T follicular helper cell (primary cell): ENCODE data around the gene PHKB.
"Not testable (repeated sequence)": the region's sequence is repeated elsewhere in the genome, so short reads cannot be mapped to it uniquely, and the experiment has no call there.

Source experiments
- DNase-seq: peaks from one replicate; pipeline ENCODE4 v3.0.0-alpha.2; 2020; ENCODE audit warnings: low read depth

The PHKB gene

DNA sequence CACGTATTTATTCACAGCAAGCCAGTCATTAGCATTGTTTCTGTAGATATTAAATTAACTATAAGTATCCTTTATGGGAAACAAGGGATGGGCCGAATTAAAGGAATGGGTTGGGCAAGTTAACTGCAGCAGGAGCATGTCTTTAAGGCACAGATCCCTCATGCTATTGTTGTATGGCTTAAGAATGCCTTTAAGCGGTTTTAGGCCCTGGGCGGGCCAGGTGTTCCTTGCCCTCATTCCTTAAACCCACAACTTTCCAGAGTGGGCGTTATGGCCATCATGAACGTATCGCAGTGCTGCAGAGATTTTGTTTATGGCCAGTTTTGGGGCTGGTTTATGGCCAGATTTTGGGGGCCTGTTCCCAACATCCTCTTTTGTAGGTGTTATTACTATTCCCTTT is 9.1 kb downstream of the PHKB start:
- no peak for DNase-seq

DNA sequence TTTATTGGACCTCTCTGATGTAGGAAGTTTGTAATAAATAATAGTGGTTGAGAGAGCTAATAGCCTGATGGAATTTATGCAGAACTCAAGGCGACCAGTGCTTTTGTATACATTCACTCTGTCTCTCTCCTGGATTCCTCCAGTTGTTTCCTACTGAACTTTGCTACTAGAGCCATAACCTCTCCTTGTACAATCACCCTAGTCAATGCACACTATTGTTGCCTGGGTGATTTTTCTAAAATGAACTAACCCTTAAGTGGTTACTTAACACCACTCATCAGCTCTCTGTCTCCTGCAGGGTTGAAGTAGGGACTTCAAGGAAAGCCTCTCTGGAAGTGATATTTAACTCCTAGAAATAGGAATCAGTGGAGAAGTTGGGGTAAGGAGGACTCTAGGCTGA is 9.7 kb downstream of the PHKB start:
- no peak for DNase-seq

DNA sequence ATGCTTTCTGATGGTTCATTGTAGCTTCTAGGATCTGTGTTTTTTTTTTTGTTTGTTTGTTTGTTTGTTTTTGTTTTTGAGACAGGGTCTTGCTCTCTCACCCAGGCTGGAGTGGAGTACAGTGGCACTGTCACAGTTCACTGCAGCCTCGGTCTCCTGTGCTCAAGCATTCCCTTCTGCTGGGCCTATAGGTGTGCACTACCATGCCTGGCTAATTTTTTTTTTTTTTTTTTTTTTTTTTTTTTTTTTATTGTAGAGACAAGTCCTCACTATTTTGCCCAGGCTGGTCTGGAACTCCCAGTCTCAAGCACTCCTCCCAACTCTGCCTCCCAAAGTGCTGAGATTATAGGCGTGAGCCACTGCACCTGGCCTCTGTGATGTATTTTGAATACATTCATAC is 11.9 kb downstream of the PHKB start:
- DNase-seq: not testable (repeated sequence)

DNA sequence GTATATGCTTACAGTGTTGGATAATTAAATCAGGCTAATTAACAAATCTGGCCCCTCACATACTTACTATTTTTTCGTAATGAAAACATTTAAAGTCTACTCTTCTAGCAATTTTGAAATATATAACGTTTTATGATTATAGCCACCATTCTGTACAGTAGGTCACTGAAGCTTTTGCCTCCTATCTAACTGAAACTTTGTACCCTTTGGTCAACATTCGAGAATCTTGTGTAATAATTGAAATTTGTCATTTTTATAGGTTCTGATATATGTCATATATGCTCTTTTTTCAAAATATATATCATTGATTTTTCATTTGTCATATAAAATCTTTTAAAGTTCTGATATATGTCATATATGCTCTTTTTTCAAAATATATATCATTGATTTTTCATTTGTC is 12.7 kb downstream of the PHKB start:
- DNase-seq: no peak

DNA sequence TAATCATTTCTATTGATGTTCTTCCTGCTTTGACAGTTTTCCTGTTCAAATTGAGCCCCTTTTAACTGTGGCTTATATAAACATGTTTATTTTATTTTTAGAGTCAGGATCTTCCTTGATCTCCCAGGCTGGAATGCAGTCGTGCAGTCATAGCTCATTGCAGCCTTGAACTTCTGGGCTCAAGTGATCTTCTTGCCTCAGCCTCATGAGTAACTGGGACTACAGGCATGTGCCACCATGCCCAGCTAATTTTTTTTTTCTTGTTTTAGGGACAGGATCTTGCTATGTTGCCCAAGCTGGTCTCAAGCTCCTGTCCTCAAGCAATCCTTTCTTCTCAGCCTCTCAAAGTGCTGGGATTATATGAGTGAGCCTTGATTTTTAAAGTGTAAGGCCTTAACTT is 14.7 kb downstream of the PHKB start:
- DNase-seq: no peak

DNA sequence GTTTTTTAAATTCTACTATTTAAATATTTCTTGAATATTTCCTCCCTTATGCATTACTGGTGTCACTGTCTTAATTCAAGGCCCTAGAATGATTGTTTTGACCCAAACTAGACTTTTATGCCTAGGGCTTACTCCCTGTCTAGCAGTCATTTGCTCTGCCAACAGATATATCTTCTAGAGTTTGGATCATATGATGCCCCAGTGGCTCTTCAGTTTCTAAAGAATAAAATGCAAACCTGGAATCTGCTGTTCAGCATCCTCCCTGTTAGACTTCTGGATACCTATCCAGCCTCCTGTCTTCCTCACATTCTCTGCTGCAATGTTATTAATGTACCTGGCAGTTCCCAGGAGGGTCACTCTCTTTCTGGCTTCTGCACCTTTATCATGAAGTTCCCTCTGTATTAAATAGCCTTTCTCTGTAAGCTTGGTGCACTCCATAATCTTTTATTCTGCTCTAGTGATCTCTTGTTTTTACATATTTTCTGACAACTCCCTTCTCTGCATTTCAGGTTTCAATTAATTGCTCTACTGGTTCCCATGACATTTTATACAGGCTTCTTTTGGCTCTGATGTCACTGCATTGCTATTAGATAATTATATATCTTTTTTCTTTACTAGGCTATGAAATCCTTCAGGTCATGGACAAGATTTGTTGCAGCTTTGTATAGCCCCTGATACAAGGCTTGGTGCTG is 15.7 kb downstream of the PHKB start:
- DNase-seq: no peak

DNA sequence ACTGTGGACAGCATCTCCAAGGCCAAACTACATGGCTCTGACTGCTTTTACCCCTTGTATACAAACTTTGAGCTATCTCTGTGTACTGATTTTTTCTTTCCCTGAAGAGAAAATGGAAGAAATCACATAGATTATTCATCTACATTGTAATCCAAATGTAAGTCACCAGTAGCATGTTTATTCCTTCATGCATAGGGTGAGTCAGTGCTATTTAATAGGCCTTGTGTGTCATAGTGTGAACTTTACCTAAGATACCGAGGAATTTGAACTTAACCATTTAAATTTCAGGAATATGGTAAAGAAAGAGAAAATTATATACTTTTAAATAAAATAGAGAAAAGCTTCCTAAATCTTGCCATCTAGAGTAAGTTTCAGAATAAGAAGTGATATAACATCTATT is 16.5 kb downstream of the PHKB start:
- no peak for DNase-seq

DNA sequence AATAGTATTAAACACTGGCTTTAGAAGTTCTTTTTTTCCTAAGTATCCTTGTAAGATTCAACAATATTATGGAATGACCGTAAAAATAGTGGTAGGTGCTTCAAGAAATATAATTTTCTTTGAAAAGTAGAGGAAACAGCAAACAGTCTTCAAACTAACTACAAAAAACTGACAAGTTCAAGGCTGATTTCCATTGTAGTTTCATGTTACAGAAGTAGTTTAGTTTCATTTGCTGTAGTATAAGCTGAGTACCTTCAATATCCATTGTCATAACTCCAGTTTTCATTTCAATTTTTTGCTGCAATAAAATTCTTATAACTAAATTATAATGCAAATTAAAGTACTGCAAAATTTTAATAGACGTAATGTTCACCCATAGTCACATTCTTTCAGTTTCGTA is 19.3 kb downstream of the PHKB start:
- DNase-seq: no peak

DNA sequence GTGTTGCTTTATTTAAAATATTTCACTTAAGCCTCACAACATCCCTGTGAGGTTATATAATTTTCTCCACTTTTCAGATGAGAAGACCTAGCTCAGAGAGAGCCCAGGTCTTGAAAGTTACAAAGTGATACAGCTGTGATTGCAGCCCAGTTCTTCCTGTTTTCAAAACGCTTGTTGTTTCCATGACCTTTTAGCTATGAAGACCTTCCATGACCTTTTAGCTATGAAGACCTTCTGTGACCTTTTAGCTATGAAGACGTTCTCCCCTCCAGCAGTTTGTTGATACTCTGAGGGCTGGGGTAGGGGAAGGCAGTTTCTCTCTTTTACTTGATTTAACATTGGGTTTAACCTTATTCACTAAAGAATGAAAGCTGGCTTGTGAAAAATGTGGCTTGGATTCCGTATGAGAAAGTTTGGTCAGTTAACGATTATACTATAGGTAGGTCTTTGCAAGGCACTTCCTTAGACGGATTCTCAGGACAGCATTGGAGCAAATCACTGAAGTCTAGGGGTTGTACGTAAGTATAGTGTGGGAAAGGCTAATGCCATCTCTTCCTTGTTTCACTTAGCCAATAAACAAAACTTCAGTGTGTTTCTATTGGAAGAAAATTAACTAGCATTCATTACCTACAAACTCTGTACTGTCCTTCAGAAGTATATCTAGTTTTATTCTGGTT is 20.7 kb downstream of the PHKB start:
- no peak for DNase-seq

DNA sequence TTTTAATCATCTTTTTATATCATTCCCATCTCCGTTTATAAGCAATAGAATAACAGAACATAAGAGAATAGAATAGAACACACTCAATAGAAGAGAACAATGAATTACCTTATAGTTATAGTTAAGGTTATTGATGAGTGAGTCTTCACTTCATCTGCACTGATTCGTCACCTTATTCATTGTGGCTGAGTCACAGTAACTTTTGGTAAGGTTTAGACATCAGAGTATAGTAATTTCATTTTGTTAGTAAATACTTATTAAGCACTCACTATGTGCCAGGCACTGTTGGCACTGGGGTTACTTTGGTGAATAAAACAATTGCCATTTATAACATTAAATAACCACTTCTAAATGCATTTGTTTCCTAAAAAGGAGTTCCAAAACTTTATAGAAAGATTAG is 22.5 kb downstream of the PHKB start:
- no peak for DNase-seq

DNA sequence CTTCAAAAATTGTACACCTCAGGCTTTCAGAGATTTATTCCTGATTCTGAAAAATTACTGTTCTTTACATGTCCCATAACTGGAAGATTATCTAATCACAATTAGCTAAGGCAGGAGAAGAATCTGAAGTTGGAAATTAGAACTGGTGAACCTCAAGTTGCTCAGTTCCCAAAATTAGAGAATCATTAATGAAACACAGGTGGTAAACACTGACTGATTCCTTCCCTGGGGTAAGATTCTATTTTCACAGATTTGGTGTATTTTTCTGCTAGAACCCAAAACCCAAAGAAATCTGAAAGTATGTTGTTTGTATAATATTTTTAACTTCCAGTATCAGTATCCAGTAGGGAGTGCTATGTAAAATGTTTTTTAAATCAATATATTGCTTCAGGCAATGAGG is 25.7 kb downstream of the PHKB start:
- DNase-seq: no peak

DNA sequence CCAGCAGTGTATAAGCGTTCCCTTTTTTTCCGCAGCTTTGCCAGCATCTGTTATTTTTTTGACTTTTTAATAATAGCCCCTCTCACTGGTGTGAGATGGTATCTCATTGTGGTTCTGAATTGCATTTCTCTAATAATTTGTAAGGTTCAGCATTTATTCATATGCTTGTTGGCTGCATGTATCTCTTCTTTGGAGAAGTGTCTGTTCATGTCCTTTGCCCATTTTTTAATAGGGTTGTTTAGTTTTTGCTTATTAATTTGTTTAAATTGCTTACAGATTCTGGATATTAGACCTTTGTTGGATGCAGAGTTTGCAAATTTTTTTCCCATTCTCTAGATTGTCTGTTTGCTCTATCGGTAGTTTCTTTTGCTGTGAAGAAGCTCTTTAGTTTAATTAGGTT is 26.9 kb downstream of the PHKB start:
- DNase-seq: no peak

DNA sequence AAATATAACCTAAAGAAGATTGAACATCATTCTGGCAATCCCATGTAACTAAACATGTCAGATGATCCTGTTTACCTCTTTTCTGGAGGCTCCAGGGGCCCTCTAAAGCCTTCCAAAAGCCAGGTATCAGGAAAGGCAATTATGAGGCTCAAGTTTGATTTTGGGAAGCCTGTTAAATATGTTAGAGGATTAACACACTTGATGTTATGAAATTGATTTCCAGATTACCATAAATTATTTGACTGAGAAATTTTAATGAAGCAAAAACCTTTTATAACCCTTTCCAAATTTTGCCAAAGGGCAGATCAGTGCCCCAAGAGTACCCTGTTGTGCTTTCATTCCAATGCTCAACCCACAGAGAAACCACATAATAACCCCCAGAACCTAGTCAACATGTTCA is 29.3 kb downstream of the PHKB start:
- DNase-seq: no peak

DNA sequence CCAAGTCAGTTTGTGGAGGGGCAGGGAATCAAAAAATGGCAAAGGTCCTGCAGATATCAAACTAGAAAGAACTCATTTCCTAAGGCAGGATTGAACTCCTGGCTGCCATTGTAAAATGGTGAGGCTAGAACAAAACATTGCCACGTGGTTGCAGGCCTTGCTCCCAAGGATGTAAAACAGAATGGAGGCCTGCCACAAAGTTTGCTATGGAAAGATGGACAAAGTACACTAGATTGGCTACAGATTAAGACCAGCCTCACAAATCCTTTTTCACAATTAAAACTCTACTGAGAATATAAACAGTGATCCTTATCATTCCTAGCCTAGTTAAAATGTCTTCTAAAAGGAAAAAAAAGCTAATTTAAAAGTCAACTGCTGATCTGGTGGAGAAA is 30.9 kb downstream of the PHKB start:
- DNase-seq: no peak

DNA sequence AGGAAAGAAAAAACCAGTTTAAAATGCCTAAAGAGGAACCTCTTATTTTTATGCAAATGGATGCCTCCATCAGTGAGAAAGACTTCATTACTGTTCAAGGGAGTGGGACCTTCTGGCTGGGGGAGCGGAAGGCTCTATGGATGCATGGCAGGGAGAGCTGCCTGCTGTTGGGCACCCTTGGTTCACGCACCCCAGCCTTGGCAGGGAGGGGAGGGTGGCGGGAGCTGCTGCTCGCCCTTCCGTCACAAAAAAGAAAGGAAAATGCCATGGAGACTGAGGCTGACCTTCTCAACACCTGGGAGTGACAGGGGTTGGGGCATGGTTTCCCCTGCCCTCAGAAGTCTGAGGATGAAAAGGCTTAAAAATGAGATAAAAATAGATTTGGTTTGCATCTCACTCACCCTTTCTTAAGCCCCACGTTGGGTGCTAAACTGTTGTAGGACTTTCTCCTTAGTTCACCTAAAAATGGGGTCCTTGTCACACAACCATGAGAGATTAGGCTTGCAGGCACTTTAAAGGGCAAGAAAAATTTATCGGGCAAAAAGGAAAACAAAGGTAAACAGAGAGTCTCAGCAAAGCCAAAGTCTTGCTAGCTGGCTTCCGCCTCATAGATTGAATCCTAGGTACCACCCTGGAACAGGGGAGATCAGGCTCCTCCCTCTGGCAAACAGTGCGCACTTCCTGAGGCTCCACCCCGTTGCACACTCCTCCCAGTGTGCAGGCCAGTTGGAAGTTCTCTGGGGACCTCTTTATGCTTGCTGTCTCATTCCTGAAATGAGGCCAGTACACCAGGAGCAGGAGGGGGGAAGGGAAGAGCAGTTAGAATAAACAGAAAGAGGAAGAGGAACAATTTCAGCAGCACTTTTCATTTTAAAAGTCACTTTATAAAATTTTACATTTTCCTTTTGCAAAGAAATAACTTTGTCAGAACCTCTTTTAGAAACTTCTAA is 31.6 kb downstream of the PHKB start:
- DNase-seq: no peak

DNA sequence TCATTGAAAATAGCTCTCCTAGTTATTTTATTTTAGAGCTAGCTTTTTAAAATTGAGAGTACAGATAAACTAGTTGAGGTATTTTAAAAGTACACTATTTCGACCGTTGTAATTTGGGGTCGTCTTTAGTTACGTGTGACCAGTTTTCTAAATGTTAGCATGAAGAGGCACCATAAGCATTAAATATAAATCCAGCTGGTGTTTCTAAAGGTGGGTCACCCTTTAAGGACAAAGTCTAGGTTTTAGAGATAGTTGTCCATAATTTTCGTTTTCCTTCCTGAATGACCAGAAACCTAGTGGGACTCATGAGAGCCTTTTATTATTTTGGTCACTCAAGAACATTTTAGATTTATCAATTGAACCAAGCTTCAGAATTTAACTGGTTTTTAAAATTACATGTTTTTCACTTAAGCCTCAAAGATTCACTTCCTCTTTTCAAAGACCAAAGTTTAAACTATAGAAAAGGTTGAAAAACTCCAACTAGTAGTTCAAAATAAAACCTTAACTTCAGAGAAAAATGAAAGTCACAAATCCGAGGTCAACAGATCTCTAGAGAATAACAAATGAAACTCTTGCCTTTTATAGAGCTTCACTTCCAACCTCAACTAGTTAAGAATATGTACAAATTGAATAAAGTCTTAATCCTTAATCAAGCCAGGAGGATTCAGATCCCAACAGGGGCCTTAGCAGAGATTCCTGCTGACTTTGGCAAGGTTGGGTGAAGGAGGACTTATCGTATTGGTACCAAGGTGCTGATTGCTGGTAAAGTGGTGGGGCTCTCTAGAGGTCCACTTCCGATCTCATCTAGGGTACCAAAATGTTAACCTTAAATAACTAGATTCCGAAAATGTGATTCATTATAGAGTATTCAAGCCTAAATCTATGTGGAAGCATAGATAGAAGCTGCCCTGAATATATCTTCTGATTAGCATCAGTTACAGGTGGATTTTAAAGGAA is 32.5 kb downstream of the PHKB start:
- no peak for DNase-seq

DNA sequence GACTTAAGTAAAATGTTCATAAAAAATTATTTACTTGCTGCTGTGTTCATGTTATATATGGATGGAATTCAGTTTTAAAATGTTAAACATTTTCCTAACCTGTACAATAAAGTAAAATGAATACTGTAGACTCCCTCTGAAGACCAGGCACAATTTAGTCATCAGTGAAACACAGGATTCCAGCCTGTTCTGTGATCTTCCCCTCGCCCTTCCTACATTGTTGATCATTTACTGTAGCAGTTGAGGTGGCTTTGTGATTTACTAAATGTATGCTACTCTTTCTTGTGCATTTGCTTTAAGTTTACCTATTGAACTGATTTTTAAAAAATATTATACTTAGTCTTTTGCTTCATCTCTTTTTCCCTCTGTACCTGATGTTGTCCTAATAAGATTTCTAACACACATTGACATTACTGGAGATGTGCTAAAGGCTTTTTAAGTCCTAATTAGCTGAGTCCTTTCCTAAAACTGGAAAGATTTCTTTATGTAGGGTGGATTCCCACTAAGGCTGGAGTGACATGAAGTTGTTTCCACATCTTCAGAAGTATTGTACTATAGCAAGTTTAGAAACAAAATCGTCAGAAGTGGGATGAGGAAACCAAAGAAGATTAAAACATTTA is 38.1 kb downstream of the PHKB start:
- DNase-seq: no peak

DNA sequence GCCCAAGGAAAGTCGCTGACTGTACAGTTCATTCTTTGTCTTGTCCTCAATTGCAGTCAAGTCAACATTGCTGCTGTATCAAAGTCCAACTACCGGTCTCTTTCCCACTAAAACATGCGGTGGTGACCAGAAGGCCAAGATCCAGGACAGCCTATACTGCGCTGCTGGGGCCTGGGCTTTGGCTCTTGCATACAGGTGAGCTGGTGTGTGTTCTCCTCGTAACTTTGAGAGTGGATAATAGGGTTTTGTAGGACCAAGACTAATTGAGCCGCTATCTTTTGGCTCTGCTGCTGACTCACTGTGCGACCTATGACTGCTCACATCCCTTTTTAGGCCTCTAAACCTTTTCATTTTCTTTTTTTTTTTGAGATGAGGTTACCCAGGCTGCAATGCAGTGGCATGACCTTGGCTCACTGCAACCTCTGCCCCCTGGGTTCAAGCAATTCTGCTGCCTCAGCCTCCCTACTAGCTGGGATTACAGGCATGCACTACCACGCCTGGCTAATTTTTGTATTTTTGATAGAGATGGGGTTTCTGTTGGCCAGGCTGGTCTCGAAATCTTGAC is 38.7 kb downstream of the PHKB start:
- DNase-seq: no peak

DNA sequence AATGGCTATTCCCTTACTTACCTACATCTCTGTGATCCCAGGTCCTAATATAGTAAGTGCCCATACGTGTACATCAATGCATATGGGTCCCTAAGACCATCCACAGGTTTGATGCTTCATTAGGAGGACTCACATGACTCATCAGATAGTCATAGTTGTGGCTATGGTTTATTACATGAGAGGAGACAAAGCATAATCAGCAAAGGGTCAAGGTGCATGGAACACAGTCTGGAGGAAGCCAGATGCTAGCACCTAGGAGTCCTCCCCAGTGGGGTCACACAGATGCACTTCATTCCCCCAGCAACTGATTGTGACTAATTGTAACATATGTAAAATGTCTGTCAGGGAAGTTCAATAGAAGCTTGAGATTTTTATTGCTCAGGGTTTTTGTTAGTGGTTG is 42.8 kb downstream of the PHKB start:
- no peak for DNase-seq

DNA sequence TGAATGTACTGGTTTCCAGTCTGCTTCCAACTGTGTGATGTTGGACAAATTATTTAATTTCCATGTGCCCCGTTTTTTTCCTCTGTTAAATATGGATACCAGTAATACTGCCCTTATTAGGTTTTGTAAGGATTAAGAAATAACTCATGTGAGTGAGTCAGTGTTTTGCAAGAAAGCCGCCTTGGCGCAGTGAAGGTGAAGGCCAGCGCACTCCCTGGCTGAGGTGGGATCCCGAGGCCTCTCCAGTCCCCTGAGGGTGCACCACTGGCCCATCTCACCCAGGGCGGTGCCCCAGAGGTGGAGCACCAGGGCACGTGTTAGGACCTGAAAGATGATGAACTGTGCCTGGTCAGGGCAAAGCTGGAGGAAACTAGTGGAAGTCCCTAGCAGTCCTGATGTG is 43.5 kb downstream of the PHKB start:
- DNase-seq: no peak

DNA sequence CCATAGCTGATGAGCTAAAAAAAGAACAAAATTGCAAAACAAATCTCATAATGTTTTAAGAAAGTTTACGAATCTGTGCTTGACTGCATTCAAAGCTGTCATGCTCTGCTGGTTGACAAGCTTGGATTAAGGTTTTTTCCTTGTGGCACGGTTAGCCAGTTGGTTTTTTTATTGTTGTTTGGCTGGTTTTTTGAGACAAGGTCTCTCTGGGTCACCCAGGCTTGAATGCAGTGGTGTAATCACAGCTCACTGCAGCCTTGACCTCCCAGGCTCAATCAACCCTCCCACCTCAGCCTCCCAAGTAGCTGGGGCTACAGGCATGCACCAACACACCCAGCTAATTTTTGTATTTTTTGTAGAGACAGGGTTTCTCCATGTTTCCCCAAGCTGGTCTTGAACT is 45.7 kb downstream of the PHKB start:
- no peak for DNase-seq
